IPS DF 4.7 (cell line): ENCODE results near the gene SRGAP1.
"Not testable (repeated sequence)": the region's sequence is repeated elsewhere in the genome, so short reads cannot be mapped to it uniquely, and the experiment has no call there.

Source experiments
- DNase-seq: peaks from one replicate; pipeline ENCODE4 v3.0.0-alpha.2; 2013; ENCODE audit warnings: low spot score; ENCODE audit errors: extremely low read depth

The SRGAP1 gene

DNA sequence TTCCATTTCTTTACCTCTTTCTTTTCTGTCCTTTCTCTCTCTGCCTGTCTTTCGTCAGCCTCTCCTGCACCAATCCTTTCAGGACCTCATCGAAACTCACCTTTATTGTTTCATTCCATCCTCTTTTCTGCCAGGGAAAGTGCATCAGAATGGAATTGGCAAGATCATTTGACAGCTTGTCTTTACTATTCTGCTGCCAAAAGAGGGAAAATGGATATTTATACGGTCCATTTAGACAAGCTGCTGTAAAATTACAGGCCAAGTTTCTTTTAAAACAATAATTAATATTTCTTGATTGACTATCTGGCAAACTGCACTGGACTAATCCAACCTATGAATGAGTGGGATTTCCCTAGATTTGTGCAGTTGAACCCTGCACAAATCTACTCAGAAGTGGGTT is 7.6 kb upstream of the SRGAP1 start:
- DNase-seq, result no peak

DNA sequence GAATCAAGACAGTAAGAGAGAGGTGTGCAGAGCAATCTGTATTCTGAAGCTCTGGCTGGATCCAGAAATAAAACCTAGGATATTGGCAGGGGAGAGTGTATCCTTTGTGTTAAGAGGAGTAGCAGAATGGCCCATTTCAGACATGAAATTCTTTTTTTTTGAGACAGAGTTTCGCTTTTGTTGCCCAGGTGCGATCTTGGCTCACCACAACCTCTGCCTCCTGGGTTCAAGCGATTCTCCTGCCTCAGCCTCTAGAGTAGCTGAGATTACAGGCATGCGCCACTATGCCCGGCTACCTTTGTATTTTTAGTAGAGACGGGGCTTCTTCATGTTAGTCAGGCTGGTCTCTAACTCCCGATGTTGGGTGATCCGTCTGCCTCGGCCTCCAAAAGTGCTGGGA is 6.1 kb upstream of the SRGAP1 start:
- no peak for DNase-seq

DNA sequence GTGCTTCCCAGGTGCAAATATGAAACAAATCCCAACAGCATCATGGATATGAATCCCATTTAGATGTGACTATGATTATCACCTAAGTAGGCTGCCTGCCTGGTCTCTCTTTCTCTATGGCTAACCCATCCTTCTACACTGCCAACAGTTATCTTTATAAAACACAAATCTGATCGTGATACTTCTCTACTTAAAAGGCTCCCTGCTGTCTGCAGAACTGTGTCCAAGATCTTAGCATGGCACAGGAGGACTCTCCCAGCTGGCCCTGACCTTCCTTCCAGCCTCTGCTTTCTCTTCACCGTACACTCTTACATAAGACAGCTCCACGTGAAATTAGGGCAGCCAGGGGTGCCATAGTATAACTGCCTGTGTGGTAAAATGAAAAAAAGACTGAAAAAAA is 3.5 kb upstream of the SRGAP1 start:
- DNase-seq, result no peak

DNA sequence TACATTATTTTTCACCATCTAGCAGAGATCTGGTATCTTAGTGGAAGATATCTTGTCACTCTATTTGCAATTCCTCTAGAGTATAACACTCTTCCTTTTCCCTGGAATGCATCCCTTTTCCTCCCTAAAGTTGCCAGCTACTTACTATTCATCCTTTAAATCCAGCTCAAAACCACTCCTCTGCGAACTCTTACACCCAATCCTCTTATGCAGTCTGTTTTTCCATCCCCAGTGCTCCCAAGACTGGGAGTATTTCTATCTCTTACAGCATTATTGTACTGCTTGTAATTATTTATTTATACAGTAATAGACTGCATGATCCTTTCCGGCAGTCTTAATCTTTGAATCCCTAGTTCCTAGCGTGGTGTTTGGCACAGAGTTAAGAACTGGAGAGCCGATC is 2.9 kb upstream of the SRGAP1 start:
- DNase-seq, result no peak

DNA sequence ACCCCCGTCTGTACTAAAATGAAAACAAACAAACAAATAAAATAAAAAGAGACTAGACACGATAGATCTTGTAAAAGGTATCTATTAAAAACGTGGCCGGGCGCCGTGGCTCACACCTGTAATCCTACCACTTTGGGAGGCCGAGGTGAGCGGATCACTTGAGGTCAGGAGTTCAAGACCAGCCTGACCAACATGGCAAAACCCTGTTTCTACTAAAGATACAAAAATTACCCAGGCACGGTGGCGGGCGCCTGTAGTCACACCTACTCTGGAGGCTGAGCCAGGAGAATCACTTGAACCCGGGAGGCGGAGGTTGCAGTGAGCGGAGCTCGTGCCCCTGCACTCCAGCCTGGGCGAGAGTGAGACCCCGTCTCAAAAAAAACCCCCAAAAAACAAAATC is 1.8 kb upstream of the SRGAP1 start:
- not testable (repeated sequence) for DNase-seq

DNA sequence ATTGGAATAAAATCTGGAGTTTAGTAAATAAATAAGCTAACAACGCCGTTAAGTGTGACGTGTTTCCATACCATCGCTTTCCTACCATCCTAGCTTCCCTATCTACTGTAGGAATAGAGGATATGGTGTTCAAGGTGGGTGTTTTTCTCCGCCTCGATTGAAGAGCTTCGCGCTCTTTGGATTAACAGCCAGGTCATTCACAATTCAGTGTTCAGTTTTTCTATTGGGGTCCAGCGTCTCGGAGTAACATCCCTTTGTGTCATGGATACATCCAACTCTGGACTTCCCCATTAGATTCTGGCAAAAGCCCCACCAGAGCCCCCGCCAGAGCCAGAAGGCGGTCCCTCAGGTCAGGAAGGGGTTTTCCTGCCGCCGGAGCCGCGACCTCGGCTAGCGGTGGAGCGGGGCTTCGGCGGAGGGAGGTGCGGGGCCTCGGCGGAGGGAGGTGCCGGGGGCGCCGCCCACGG is 1.2 kb upstream of the SRGAP1 start:
- no peak for DNase-seq

DNA sequence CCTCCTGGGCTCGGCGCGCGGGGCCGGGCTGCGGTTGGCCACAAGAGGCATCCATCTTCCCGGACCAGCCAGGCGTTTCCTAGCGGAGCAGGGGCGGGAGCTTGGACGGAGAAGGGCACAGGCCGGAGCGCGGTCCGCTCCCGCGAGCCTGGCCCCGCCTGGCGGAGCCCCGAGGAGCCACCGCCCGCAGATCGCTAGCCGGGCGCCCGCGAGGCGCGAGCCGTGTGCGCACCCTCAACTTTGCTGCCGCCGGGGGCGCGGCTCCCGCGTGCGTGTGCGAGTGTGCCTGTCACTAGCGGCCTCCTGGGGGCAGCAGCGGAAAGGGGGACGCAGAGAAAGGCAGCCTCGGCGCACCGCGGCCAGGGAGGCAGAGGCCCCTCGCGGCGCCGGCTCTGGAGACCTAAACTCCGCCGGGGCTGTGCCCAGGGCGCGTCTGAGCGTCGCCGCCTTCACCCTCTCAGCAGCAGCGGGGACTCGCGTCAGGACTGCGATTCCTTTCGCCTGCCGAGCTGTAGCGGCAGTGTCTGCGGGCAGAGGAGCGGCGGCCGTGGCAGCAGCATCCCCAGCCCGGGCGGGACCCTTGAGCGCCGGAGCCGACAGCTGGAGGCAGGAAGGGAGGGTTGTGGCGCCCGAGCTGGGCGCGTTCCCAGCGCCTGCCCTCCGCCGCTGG is 644 bp upstream of the SRGAP1 start:
- peak; percentile 68 for DNase-seq

DNA sequence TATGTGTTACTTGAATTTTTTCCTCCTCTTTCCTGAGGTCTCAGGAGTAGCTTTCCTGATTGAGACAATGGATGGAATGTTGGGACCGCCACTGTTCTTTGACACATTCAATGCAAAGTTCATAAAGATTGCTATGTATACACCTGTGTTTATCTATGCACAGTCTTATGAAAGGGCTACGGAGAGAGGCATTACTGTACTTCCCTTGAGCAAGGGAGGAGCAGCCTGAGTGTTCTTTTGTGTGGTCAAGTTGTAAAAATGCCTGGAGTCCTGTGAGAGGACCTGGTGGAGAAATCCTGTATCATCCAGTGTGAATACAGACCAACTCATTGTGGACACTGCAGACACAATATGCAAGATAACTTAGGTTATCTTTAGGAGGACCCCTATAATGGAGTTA is 1.2 kb downstream of the SRGAP1 start:
- DNase-seq, result no peak

DNA sequence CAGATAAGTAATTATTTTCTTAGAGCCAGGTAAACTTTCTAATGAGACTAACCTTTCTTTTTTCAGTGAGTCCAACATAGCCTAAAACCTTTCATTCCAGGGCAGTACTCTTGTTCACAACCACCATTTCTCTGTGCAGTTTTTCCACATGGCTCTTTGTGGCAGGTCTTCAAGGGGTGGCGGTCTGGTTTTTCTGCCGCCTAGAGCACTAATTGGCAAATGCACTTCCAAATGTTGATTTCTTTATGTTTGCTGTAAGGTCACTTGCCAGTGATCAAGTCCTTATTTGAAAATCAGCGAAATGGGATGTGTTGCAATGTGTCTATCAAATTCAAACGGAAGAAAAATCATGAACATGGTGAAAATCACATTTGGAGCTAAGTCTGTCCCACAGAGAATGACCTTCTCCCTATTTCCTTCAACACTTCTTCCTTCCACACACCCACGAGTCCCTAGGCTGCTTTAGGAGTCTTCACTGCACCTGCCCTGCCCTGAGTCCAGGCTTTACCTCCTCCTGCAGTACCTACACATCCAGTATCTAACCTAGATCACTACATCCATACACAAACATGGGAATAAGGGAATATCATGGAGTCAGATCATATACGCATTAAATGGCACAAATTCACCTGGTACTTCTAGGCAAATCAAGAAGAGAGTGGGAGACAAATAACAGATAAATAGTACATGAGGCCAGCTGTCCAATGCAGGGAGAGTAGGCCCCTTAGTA is 1.9 kb downstream of the SRGAP1 start:
- no peak for DNase-seq

DNA sequence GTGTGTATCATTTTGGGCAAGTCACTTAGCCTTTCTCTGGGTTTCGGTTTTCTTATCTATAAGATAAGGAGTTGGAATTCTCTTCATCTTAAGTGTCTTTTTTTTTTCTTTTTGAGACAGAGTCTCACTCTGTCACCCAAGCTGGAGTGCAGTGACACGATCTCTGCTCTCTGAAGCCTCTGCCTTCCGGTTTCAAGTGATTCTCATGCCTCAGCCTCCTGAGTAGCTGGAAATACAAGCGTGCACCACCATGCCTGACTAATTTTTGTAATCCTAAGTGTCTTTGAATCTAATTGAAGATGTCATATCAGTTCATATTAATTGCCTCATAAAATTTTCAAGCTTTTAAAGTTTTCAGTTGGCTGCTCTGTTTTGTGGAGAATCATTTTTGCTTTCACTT is 4.0 kb downstream of the SRGAP1 start:
- no peak for DNase-seq

DNA sequence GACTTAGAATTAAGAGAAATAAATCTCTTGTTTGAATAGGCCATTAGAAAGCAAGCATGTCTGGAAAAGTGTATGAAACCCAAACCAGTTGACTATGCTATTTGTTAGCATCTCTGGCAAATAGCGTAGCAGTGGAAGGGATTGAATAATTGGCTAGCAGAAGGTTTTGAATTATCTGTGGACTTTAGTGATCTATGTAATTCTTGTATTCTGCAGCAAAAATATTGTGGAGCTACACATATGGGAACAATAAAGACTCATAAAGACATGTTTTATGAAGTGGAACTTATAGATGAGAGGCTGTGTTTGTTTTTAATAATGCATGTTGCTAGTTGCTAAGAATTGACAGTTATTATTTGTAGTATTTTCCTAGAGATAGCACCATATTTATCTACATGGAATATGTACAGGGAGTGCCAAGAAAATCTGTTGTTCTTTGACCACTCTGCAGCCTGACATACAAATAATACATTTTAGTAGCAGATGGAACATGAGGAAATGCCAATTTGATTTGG is 4.7 kb downstream of the SRGAP1 start:
- DNase-seq, result no peak

DNA sequence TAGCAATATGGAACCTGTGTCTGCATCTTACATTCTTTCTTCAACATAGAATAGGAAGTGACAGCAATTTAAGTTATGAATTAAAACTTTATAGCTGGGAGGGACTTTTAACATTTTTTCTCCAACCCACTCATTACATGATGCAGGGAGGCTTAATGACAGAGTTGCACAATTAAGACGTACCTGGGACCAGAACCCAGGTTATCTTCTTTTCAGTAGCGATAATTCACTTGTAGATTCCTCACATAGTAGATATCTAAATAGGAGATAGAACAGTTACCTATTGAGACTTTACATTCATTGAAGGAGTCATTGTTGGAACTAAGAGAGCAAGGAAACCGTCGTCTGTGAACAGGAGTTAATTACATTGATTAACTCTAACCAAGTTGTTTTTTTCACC is 5.1 kb downstream of the SRGAP1 start:
- no peak for DNase-seq

DNA sequence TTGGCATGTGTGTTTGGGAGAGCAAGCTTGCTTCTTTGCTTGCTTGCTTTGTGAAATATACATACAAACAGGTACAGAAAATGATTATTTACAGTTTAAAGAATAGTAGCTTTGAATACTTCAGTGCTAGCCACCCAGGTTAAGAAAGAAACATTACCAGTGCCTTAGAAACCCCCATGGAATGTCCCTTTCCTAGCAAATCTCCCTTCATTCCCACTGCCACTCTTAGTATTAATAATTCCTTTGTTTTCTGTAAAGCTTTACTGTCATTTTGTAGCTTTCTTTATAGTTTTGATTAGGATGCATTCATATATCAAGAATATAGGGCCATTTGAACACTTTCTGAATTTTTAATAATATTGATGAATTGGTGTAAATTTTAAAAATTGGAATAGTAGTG is 9.5 kb downstream of the SRGAP1 start:
- DNase-seq, result no peak

DNA sequence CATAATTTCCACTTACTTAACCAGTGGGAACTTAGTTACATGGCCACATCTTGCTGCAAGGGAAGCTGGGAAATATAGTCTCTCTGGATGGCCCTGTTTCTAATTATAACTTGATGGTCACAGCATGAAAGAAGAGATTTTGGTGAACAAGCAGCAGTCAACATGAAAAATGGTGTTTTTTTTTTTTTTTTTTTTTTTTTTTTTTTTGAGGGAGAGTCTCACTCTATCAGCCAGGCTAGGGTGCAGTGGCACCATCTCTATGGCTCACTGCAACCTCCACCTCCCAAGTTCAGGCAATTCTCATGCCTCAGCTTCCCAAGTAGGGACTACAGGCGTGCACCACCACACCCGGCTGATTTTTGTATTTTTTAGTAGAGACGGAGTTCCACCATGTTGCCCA is 10.8 kb downstream of the SRGAP1 start:
- no peak for DNase-seq

DNA sequence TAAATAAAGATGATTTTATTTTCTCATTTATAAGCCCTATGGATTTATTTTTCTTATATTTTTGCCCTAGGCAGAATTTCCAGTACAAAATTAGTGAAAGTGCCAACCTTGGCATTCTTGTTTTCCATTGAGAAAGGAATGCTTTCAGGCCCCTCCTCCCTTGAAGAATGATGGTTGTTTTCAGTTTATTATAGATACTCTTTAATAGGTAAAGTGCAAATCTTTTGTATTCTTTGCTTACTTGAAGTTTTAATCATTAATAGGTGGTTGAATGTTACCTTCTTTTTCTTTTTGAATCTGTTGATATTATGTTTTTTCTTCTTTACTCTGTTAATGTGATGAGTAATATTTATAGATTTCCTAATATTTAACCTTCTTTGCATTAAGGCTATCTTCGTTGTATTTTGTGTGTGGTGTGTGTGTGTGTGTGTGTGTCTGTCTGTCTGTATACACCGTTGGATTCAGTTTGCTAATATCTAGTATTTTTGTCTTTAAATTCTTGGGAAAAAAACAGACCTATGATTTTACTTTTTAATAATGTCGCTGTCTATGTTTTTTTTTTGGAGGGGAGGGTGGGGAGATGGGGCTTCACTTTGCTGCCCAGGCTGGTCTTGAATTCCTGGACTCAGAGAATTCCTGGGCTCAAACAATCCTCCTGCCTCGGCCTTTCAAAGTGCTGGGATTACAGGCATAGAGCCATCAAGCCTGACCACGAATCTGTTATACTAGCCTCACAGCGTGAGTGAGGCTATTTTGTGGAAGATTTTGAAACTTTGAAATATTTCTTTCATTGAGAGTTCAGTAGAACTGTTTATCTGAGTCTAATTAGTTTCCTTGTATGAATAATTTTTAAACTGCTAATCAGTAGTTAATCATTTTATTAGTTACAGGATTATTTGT is 13.5 kb downstream of the SRGAP1 start:
- no peak for DNase-seq

DNA sequence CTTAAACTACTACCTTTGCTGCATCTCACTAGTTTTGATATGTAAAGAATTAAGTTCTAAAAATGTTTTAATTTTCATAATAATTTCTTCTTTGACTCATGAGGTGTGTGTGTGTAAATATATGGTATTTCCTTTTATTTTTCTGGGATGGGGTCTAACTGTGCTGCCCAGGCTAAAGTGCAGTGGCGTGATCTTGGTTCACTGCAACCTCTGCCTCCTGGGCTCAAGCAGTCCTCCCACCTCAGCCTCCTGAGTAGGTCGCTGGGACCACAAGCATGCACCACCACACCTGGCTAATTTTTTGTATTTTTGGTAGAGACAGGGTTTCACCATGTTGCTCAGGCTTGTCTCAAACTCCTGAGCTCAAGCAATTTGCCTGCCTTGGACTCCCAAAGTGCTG is 15.4 kb downstream of the SRGAP1 start:
- DNase-seq, result not testable (repeated sequence)

DNA sequence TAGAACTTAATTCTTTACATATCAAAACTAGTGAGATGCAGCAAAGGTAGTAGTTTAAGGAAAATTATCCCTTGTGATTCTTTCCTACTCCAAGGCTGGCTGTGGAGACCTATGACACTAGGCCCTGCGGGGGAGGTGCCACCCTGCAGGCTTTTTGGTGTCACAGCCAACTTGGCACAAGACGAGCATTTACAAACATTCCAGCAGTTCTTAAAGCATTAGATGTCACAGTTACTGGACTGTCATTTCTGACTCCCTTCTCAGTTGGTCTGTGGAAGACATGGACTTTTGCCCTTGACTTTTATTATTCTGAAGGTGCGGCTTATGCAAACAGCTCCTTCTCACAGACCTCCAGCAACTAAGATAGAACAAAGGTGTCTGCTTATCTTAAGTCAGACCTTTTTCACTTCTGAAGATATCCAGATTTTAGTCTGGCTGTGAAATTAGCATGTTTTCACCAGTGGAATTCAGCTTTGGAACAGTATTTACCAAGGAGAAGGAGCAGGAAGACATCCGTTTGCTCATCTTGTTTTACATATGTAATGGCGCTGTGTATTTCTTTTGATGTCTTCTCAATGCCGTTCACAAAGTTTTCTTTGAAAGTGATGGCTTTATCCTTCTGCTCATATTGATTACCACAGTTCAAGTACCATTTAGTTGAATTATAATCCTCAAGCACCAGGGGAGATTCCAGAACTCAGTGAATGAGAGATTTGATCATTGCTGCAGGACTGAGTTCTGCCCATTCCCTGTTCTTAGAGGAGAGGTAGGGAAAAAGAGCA is 17.9 kb downstream of the SRGAP1 start:
- DNase-seq, result no peak

DNA sequence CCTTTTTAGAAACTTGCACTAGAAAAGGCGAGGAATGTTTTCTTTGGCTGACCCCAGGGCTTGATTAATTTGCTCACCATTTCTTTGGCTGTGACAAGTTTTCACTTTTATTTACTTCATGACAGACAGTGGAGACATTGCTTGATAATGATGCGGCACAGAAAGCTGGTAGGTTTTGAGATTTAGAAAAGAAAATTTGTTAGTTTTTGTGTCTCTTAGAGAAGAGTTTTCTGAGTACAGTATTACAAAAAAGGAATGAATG is 18.4 kb downstream of the SRGAP1 start:
- DNase-seq, result no peak

DNA sequence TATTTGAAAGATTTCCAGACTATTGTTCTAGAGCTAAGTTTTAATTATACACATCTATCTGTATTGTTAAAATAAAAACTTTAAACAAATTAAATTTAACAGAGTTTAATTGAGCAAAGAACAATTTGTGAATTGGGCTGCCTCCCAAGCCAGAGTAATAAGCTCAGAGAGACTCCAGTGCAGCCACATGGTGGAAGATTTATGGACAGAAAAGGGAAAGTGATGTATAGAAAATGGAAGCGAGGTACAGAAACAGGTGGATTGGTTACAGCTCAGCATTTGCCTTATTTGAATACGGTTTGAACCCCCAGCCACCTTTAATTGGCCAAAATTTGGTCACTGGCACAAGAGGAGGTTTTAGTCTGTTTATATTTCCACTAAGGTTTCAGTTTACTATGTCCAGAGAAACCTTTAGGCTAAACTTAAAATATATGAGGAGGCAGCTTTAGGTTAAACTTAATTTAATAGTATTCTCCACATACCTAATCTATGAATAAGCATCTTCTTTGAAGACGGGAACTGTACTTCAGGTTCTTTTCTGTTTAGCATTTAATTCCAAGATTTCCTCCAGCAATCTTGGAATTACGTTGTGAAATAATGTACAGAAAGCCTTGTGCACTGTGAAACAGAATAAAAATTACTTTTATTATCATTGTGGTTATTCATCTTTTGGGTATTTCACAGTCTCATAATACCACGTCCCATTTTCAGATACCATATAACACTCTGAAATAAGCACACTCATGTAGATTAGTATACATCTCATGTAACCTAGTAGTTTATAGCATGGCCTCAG is 19.4 kb downstream of the SRGAP1 start:
- no peak for DNase-seq

DNA sequence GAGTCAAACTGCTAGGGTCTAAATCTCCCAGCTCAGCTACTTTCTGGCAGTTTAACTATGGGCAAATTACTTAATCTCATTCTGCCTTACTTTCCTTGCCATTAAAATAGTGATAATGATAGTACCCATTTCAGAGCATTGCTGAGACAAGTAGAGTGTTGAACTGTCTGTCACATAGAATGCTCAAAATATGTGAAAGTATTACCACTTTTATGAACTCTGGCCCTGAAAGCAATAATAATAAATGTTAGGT is 19.9 kb downstream of the SRGAP1 start:
- DNase-seq, result no peak

DNA sequence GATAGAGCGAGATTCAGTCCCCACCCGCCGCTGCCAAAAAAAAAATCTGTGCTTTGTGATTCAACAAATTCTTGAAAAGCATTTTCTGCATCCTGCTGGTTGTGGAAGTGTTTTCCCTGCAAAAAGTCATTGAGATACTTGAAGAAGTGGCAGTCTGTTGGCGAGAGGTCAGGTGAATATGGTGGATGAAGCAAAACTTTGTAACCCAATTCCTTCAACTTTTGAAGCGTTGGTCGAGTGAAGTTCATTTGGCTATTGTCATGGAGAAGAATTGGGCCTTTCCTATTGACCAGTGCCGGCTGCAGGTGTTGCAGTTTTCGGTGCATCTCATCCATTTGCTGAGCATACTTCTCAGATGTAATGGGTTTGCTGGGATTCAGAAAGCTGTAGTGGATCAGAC is 20.9 kb downstream of the SRGAP1 start:
- DNase-seq, result no peak
